Glomerular endothelial cell (primary cell): ENCODE results near the gene CCKAR. TPM values are rescaled to one million over a fixed set of nuclear protein-coding genes. Genes with fewer than 3 reads are reported as not detected.

Source experiments
- DNase-seq: peaks from one replicate; pipeline ENCODE4 v3.0.0-alpha.2; 2011; ENCODE audit warnings: low read depth, low spot score; ENCODE audit errors: extremely low read depth
- total RNA-seq: library from RNA; depleted of rRNA; stranded (reverse); fragments of >200 nt; gene quantifications from 2 replicates; pipeline ENCODE4 v1.2.3, GENCODE V29; 2015

The CCKAR gene
- total RNA-seq, 1 donor from 2014 or later: not detected

DNA sequence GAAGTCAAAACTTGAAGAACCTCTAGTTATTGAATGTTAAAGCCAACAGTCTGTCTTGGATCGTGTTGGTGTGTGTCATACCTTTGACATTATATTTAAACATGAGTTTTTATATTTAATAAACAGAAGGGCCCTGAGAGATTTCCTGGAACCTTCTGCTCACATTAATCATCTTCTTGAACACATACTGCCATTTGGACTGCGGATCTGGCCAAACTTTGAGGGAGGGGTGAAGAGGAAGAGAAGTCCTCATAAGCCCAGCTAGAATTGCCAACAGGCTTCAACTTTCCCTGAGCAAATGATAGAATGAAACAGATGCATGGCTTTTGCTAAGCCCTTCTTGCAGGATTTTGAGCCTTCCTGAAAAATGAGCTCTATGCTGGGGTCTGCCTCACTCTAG is 27.4 kb downstream of the CCKAR start:
- no peak for DNase-seq

DNA sequence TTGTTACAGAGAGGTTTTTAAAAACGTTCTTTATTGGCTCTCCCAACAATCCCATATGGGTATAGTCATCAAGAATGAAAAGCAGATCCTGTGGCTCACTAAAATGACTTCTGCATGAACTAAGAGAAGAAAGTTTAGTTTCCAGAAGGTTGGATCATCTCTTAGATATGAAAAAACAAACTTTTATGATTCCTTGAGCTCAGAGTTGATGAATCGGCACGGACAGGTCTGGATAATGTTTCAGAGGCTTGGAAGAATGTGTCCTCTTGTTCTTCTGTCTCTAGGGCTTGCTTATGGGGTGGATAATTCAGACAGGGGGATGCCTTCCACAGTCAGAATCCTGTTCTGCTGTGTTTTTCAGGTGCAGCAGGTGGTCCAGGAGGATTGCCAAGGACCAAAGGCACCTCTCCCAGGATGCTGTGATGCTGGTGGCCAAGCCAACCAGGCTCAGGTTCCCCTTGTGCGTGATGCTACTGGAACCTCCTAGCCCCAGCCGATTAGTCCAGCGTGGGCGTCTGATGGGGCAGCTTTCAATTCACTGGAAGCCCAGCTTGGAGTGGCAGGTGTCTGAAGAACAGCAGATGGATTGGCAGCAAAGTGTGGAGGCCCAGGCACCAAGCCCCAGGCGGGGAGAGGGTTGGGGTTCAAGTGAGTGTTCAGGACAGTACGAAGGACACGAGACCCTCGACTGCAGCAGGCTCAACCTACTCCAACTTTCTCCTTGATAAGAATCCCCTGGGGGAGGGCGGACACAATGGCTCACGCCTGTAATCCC is 30.3 kb downstream of the CCKAR start:
- no peak for DNase-seq

DNA sequence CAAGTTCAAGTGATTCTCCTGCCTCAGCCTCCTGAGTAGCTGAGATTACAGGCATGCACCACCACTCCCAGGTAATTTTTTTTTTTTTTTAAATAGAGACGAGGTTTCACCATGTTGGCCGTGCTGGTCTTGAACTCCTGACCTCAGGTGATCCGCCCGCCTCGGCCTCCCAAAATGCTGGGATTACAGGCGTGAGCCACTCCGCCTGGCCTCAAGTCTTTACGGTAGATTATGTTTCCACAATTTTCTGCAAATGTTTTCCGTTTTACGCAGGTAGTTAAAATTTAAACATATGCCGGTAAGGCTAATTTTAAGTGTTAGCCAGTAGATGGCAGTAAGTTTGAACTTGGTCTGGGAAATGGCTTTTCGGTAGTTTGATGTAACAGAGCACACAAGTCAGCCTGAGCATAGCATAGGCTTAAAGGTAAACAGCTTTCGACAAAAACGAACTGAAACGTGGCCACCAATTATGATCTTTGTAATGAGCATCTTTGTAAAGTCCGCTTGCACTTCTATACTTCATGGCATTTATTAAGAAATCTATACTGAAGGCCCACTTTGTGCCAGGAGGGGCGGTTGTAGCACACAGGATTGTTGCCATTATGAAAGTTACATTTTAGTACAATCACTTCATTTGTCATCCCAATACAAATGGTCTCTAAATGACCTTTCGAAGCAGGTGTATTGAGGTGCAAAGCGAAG is 31.1 kb downstream of the CCKAR start:
- DNase-seq: peak; percentile 25

DNA sequence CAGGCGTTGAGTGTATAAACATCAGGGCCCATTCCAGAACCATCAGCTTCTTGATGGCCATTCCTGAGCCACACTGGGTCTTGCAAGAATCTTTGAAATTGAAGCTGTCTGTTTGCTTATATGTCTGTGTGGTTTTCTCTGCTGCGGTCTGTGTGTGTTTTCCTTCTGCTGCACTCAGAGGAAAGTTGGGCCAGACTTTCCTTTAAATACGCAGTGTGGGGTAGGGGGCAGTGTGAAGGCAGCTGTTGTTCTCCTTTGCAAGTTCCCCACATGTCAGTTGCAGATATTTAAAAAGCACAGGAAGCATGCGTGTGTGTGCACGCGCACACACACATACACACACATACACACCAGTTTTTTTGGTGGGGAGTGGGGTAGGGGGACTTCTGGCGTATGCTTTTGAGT is 32.1 kb downstream of the CCKAR start:
- no peak for DNase-seq

DNA sequence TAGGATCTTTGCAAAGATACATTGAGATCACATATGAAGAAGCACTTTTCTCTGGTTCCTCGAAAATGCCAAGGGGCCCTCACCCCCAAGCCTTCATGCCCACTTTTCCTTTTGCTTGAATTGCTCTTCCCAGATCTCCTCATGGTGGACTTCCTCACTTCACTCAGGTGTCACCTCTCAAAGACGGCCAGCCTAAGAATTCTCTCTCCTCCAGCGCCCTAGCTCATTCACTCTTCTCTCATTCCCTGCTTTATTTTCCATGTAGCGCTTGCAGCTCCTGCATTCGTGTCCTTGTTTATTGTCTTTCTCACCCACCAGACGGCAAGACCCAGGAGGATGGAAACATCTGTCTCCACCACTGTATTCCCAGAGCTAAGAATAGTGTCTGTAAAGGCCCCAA is 32.9 kb downstream of the CCKAR start:
- no peak for DNase-seq

DNA sequence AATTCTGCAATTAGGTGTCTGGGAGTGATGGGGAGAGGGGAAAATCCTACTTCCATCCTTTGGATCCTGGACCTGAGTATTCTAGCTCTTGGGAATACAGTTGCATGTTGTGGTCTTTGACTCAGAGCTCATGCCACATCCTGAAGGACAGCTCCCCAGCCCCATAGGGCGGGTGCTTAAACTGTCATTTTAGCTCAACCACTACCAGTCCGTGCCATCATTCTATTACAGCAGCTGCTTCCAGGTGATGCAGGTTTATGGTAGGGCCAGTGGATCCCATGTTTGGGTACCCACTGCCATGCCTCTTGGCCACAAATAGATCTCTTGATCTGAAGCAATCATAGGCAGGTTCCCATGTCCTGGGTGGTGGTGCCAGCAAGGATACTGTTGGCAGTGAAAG is 34.7 kb downstream of the CCKAR start:
- no peak for DNase-seq

DNA sequence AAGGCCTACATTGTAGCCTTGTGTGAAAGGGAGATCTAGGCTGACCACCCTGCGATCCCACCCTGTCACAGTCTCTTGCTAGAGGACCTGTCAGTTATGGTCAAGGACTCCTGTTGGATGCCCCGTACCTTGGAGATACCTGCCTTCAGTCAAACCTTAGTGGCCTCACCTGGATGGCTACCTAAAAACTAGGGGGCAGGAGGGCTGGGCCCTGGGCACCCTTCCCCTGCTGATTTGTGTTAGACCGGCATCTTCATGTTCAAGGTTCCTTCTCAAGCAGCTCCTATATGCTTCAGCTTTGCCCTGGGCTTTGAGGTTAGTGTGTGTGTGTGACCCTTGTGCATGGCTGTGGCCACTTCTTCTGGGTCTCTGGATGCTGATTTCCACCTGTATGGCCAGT is 35.3 kb downstream of the CCKAR start:
- no peak for DNase-seq

DNA sequence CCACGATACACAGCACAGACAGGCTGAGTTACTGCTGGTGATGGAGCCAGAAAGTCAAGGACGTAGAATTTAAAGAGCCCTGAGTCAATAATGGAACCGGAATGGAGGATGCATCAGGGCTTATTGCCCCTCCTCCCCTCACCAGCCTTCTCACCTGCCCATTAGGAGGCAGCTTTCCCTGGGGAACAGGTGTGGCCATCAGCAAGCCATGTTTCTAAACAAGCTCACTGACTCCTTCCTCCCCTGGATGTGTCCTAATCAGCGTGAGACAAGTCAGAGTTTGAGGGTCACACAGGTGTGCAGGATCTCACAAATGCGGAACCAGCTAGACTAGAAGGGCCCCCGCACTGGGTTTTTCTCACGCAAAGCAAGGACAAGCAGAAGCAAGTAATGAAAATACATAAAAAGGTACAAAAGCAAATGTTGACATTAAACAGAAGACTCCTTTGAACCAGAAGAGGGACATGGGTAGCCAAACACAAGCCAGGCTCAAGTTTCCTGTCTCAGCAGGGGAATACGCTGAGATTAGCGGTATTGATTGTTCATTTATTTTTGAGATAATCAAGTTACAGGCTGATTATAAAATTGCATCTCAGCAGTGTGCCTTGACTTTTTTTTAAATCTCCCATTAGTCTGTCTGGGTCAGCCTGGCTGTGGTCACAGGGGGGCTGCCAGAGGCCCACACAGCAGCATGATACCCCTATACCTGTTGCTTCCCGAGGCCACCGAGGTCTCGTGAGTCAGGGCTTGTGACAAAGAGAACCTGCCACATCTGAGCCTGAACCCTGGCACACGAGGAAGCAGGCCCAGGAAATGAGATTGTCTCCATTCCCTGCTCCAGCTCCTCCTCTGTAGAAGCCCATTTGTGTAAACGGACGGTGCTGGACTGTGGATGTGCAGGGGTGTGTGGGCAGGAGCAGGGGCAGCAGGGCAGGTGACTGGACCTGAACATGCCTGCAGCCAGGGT is 37.4 kb downstream of the CCKAR start:
- DNase-seq: no peak

DNA sequence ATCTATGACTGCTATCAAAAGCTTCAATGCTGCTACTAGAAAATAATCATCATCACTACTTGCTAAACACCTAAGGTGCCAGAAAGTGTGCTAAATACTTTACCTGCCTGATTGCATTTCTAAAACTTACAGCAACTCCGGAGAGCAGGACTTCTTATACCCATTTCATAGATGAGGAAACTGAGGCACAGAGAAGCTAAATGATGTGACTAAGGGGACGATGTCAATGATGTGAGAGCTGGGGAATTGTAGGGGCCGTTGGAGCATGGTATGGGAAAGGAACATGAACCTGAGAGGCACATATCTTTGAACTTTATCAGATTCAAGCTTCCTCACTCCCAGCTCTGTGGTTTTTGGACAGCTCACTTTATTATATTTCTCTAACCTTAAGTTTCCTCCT is 38.7 kb downstream of the CCKAR start:
- no peak for DNase-seq

DNA sequence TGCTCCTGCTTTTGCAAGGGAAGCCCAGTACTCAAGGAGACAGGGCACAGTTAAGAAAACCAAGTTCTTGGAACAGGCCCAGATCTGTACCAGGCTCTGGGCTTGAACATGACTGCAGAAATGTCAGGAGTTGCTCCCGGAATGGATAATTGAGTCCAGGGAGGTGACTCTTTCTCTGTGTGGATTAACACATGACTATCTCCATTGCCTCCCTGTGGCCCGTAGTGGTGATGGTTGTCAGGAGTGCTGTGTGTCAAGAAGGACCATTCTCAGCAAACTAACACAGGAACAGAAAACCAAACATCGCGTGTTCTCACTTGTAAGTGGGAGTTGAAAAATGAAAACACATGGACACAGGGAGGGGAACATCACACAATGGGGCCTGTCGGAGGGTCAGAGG is 39.9 kb downstream of the CCKAR start:
- DNase-seq: no peak

DNA sequence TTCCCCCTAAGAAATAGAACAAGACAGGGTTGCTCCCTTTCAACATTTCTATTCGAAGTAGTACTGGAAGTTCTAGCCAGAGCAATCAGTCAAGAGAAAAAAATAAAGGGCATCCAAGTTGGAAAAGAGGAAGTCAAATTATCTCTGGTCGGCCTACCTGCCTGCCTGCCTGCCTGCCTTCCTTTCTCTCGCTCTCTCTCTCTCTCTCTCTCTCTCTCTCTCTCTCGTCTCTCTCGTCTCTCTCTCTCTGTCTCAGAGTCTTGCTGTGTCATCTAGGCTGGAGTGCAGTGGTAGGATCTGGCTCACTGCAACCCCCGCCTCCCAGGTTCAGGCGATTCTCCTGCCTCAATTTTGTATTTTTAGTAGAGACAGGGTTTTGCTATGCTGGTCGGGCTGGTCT is 42.9 kb downstream of the CCKAR start:
- no peak for DNase-seq

DNA sequence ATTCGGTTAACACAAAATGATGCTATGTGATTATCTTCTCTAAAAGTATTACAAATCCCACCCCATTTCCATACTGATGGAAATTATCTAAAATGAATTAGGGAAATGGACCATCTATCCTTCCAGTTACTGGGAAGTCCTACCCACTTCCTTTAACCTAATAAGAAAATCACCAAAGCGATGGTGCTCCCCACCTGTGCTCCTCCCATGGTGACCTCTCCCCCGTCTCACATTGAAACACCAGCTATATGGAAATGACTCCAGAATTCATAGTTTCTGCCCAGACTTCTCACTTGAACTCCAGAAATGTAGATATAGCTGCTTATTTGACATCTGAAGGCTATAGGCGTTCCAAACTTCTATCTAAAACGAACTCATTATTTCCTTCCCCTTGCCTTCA is 48.5 kb downstream of the CCKAR start:
- DNase-seq: no peak

DNA sequence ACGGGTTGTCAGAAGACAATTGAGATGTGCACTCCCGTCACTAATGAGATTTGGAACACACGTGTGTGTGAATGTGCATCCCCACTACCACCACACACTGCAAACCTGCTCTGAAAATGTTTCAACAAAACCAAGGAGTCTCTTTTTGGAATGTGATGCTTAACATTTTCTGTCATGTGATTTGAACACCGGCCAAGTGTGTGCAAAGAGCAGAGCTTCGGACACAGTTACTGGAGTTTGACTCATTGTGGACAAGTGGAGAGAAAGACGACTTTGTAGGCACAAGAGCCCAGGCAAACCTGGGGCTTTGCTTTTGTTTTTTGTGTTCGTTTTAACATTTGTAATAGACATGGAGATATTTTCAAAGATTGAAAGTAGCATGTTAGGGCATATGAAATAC is 49.2 kb downstream of the CCKAR start:
- DNase-seq: no peak

DNA sequence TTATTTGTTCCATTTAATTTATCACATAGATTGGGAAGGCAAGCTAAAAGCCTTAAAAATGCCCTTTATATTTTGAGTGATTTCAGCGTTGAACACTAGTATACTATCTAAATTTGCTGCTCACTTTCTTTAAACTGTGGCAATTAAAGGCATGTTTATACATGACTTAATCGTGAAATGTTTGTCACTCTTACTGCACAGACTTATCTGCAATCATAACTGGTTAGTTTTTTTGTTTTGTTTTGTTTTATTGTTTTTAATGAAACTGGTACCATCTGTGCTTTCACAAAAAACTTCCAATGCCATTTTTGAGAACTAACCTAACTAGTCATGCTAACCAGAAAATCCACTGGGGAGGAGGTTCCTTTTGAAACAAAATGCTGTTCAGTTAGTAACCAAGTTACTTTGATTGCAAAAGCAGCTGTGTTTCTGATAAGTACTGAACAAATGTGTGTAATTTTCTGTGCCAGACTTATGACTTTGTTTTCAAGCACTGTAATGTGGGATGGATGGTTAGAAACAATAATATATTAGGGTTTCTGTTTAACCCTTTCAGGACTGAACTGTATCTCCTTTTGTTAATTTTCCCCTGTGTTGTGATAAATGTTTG is 56.1 kb downstream of the CCKAR start:
- no peak for DNase-seq

DNA sequence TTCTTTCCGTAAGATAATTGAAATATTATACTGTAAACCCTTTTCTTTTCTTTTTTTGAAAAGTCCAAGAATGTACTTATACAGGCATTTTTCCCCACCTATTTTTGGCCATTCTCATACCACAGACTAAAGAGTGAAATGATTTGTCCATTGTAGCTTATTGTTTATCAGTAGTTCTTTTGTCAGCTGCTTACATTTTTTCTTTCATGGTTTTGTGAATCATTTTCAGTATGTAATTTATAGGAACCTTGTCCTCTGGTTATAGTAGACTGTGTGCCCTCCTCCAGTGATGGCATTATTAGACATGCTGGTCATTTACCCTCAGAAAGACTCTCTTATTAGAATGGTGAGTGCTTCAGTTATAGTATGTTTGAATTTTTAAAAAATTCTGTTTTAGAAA is 56.7 kb downstream of the CCKAR start:
- DNase-seq: no peak

DNA sequence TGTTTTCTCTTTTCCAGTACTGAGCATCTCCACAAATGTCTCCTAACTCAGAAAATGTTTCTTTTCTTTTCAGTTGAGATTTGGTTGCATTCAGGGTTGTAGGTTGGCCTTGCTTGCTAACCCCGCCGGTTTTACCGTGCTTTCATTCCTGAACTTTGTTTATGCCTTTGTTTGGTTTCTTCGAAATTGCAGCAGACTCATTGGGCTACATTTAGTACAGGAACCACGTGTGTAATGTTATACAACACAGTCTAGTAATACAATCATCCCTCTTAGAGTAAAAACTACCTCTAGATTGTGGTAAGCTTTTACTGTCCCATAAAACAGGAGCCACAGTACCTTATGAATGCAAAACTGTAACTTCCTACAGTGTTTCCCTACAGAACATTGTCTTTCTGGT is 57.9 kb downstream of the CCKAR start:
- DNase-seq: no peak

DNA sequence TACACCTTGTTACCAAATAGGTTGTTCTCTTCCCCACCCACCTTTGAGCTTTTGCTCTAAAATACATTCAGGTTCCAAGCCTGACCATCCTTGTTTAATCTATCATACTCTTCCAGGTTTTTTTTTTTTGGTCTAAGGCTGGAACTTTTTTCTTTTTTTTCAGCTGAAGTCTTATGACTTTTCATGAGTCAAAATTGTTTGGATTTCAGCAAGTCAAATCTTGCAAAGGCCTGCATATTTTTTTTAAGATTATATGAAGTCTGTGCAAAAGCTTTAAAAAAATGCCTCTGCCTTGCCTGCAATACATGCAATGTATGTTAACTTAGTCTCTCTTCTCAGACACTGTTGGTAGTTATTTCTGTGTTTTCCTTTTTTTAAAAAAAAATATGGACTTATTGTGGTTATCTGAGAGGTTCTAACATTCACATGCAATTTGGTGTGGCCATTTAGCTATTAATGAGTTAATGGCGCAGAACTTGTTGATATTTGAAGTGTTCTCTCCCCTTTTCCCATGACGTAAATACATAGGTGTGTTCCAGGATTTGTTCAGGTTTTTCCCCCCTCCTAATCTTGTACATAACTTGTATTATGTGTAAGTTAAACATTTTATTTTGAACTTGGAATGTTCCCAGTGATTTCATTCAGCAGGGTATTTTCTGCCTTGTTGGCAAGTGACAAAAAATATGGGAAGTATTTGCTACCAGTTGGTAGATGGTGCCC is 58.7 kb downstream of the CCKAR start:
- no peak for DNase-seq
